HG03139 (cell line): ENCODE data around the gene CDK19.

Experiments
- ATAC-seq: cut with Tn5 transposase; IDR thresholded peaks from one replicate; pipeline ENCODE4 v1.9.1; 2021; ENCODE audit not compliant: unreplicated experiment

The CDK19 gene

GRCh38 chr6:110662490-110663211 lies 152.6 kb downstream of the CDK19 start:
- ATAC-seq: no peak

- no peak for ATAC-seq
Measured at GRCh38 chr6:110661414-110661813, 153.9 kb downstream of the CDK19 start.

GRCh38 chr6:110660066-110660655 lies 155.1 kb downstream of the CDK19 start:
- ATAC-seq: no peak

GRCh38 chr6:110658631-110659211 lies 156.5 kb downstream of the CDK19 start:
- ATAC-seq: no peak

- no peak for ATAC-seq
Measured at GRCh38 chr6:110656492-110656891, 158.8 kb downstream of the CDK19 start.

- no peak for ATAC-seq
Measured at GRCh38 chr6:110655821-110656220, 159.4 kb downstream of the CDK19 start.

- ATAC-seq: no peak
Measured at GRCh38 chr6:110654096-110654820, 161.0 kb downstream of the CDK19 start.

GRCh38 chr6:110653381-110653780 lies 161.9 kb downstream of the CDK19 start:
- no peak for ATAC-seq

- no peak for ATAC-seq
Measured at GRCh38 chr6:110652520-110652919, 162.7 kb downstream of the CDK19 start.

- ATAC-seq: no peak
Measured at GRCh38 chr6:110650755-110651154, 164.5 kb downstream of the CDK19 start.

GRCh38 chr6:110649704-110650103 lies 165.6 kb downstream of the CDK19 start:
- ATAC-seq: no peak

GRCh38 chr6:110646951-110647910 lies 168.0 kb downstream of the CDK19 start:
- no peak for ATAC-seq

- ATAC-seq: no peak
Measured at GRCh38 chr6:110646419-110646698, 168.9 kb downstream of the CDK19 start.

- no peak for ATAC-seq
Measured at GRCh38 chr6:110645685-110646418, 169.4 kb downstream of the CDK19 start.

GRCh38 chr6:110643175-110643574 lies 172.1 kb downstream of the CDK19 start:
- no peak for ATAC-seq

- no peak for ATAC-seq
Measured at GRCh38 chr6:110642711-110643110, 172.6 kb downstream of the CDK19 start.

GRCh38 chr6:110636781-110637180 lies 178.5 kb downstream of the CDK19 start:
- ATAC-seq: no peak

GRCh38 chr6:110635096-110635495 lies 180.2 kb downstream of the CDK19 start:
- no peak for ATAC-seq

- ATAC-seq: no peak
Measured at GRCh38 chr6:110633731-110634213, 181.5 kb downstream of the CDK19 start.

GRCh38 chr6:110629153-110629552 lies 186.1 kb downstream of the CDK19 start:
- no peak for ATAC-seq
